GM23338 (cell line): ENCODE data around the gene ADAMTS14. TPM values are rescaled to one million over a fixed set of nuclear protein-coding genes. Genes with fewer than 3 reads are reported as not detected.

Experiments
- ATAC-seq: fragments of 200-7000 bp; cut with Tn5 transposase; 3 replicates; pipeline ENCODE4 v1.9.1; 2020
- DNase-seq: peaks from one replicate; pipeline ENCODE4 v3.0.0-alpha.2; 2015; ENCODE audit warnings: low spot score
- H2AFZ ChIP-seq: fragments of 200-600 bp; sonication (generic); 2 replicates; pipeline ENCODE4 v1.8.0; 2016; ENCODE audit warnings: antibody characterized with exemption, mild to moderate bottlenecking, moderate library complexity
- H3F3A ChIP-seq: fragments of 200-600 bp; sonication (generic); replicated peaks from 2 replicates; pipeline ENCODE4 v1.8.0; 2017; ENCODE audit warnings: antibody characterized with exemption, mixed run types, low read depth
- H3K27ac ChIP-seq: fragments of 200-600 bp; sonication (generic); 2 replicates; pipeline ENCODE4 v1.6.1; 2016; ENCODE audit warnings: low read depth
- H3K27me3 ChIP-seq: fragments of 200-600 bp; sonication (generic); 2 replicates; pipeline ENCODE4 v1.8.0; 2016; ENCODE audit warnings: mild to moderate bottlenecking, mixed run types, moderate library complexity; ENCODE audit not compliant: insufficient read depth
- H3K36me3 ChIP-seq: fragments of 200-600 bp; sonication (generic); 2 replicates; pipeline ENCODE4 v1.8.0; 2016; ENCODE audit warnings: mild to moderate bottlenecking; ENCODE audit not compliant: insufficient read depth
- H3K4me1 ChIP-seq: fragments of 200-600 bp; sonication (generic); 2 replicates; pipeline ENCODE4 v1.8.0; 2016; ENCODE audit warnings: mild to moderate bottlenecking, moderate library complexity; ENCODE audit not compliant: insufficient read depth
- H3K4me2 ChIP-seq: fragments of 200-600 bp; sonication (generic); 2 replicates; pipeline ENCODE4 v1.7.1; 2017; ENCODE audit warnings: mixed run types
- H3K4me3 ChIP-seq: fragments of 200-600 bp; sonication (generic); 2 replicates; pipeline ENCODE4 v1.6.1; 2016; ENCODE audit warnings: mixed run types
- H3K79me2 ChIP-seq: fragments of 200-600 bp; sonication (generic); replicated peaks from 2 replicates; pipeline ENCODE4 v1.8.0; 2017; ENCODE audit warnings: mild to moderate bottlenecking; ENCODE audit not compliant: insufficient read depth
- H3K9me2 ChIP-seq: fragments of 200-600 bp; sonication (generic); 2 replicates; pipeline ENCODE4 v1.8.0; 2017; ENCODE audit not compliant: insufficient read depth
- H4K20me1 ChIP-seq: fragments of 200-600 bp; sonication (generic); replicated peaks from 2 replicates; pipeline ENCODE4 v1.8.0; 2017; ENCODE audit warnings: mild to moderate bottlenecking; ENCODE audit not compliant: insufficient read depth
- H3K27ac Mint-ChIP-seq: 2 replicates; pipeline ENCODE4 v1.8.0; 2020; ENCODE audit warnings: inconsistent platforms, mild to moderate bottlenecking, moderate library complexity, mixed read lengths
- H3K27me3 Mint-ChIP-seq: 3 replicates; pipeline ENCODE4 v1.8.0; 2022; ENCODE audit warnings: low read depth, mild to moderate bottlenecking, moderate library complexity, mixed read lengths, inconsistent platforms; ENCODE audit not compliant: insufficient read depth, poor library complexity
- H3K36me3 Mint-ChIP-seq: 3 replicates; pipeline ENCODE4 v1.8.0; 2021; ENCODE audit warnings: low read depth, mild to moderate bottlenecking, inconsistent platforms, moderate library complexity, mixed read lengths
- H3K4me1 Mint-ChIP-seq: 3 replicates; pipeline ENCODE4 v1.8.0; 2020; ENCODE audit warnings: mild to moderate bottlenecking, inconsistent platforms, mixed read lengths
- H3K4me3 Mint-ChIP-seq: 3 replicates; pipeline ENCODE4 v1.8.0; 2021; ENCODE audit warnings: moderate library complexity, mild to moderate bottlenecking, inconsistent platforms, mixed read lengths
- H3K9me3 Mint-ChIP-seq: 3 replicates; pipeline ENCODE4 v1.8.0; 2020; ENCODE audit warnings: moderate library complexity, mild to moderate bottlenecking, inconsistent platforms, mixed read lengths
- CREB1 ChIP-seq: fragments of 250-450 bp; sonication (Bioruptor Pico); IDR thresholded peaks from 2 replicates; pipeline ENCODE4 v1.5.0; 2020; ENCODE audit warnings: low read depth, mild to moderate bottlenecking, moderate library complexity
- EZH2 ChIP-seq: fragments of 200-600 bp; sonication (generic); IDR thresholded peaks from one replicate; pipeline ENCODE4 v1.8.0; 2017; ENCODE audit warnings: antibody characterized with exemption, mild to moderate bottlenecking, low read depth; ENCODE audit not compliant: unreplicated experiment
- EZH2phosphoT487 ChIP-seq: fragments of 200-600 bp; sonication (generic); IDR thresholded peaks from one replicate; pipeline ENCODE4 v1.8.1; 2018; ENCODE audit warnings: antibody characterized with exemption; ENCODE audit not compliant: unreplicated experiment
- JUNB ChIP-seq: IDR thresholded peaks from one replicate; pipeline ENCODE4 v1.6.1; 2016; ENCODE audit warnings: antibody characterized with exemption; ENCODE audit not compliant: unreplicated experiment
- NANOG ChIP-seq: IDR thresholded peaks from 2 replicates; pipeline ENCODE4 v1.6.1; 2016; ENCODE audit warnings: antibody characterized with exemption, borderline replicate concordance
- POLR2AphosphoS5 ChIP-seq: IDR thresholded peaks from 2 replicates; pipeline ENCODE4 v1.6.1; 2016; ENCODE audit warnings: antibody characterized with exemption, low read depth
- STAT1 ChIP-seq: IDR thresholded peaks from one replicate; pipeline ENCODE4 v1.6.1; 2016; ENCODE audit warnings: antibody characterized with exemption; ENCODE audit not compliant: unreplicated experiment
- ZNF114 ChIP-seq: fragments of 250-450 bp; sonication (Bioruptor Pico); IDR thresholded peaks from 2 replicates; pipeline ENCODE4 v1.5.0; 2020; ENCODE audit warnings: mild to moderate bottlenecking, moderate library complexity
- ZNF331 ChIP-seq: fragments of 250-450 bp; sonication (Bioruptor Pico); IDR thresholded peaks from 2 replicates; pipeline ENCODE4 v1.5.0; 2020; ENCODE audit warnings: low read depth, mild to moderate bottlenecking, moderate library complexity
- polyA plus RNA-seq: library from polyadenylated mRNA; unstranded; fragments of >200 nt; fragmentation: Nextera tagmentation; extraction: Ambion mirVana; gene quantifications from 2 replicates; pipeline ENCODE4 v1.2.1, GENCODE V29; 2016
- total RNA-seq: library from RNA; depleted of rRNA; stranded (reverse); fragments of >200 nt; shearing (Covaris generic); gene quantifications from 2 replicates; pipeline ENCODE4 v1.2.3, GENCODE V29; 2014
- TF ChIP-seq, protein P1 (sequence below): fragments of 250-450 bp; sonication (Bioruptor Pico); IDR thresholded peaks from 2 replicates; pipeline ENCODE4 v1.5.0; 2020; ENCODE audit warnings: mild to moderate bottlenecking, moderate library complexity
- TF ChIP-seq, protein P2 (sequence below): IDR thresholded peaks from one replicate; pipeline ENCODE4 v1.6.1; 2018; ENCODE audit warnings: antibody characterized with exemption; ENCODE audit not compliant: unreplicated experiment
- TF ChIP-seq, protein P3 (sequence below): IDR thresholded peaks from 2 replicates; pipeline ENCODE4 v1.6.1; 2016; ENCODE audit warnings: antibody characterized with exemption
- TF ChIP-seq, protein P4 (sequence below), 2 experiments: fragments of 200-600 bp in 1 of 2; sonication (generic) in 1 of 2; conservative IDR thresholded peaks; 2 replicates each; pipeline versions ENCODE4 v1.5.1 to v1.6.1; 2016 to 2017; ENCODE audit warnings: antibody characterized with exemption in 2 of 2, low read depth in 2 of 2, mild to moderate bottlenecking in 2 of 2, moderate library complexity in 1 of 2

Gene ADAMTS14
- total and polyA plus RNA-seq, 2 experiments from 2014 or later: 1.9 to 2.1 TPM

DNA sequence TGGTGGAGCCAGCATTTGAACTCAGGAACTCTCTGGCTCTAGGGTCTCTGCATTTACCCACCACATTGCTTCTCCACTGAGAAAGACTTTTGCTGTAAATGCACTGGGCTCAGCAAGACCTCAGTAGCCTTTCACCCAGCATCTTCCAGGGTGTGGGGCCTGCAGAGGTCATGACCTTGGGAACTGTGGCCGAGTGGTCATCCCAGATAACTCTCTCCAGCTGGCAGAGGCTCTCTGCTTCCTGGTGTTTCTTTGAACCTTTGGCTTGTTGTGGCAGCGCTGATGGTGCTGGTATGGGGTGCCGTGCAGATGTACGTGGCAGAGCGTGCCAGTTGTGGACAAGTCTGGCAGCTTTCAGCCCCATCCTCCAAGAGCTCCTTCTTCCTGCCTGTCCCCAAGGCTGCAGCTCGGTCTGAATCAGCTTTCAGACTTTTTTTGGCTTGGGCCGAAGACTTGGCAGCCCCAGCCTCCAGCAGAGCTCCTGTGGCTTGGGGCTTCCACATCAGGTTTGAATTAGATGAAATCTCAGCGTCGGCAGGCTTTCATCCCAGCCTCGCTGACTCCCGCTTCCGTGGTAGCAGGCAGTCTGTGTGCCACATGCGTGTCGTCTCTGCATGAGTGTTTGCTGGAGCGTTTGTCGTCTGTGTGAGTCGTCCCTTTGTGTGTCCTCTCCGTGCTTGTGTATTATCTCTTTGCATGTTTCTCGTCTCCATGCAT is 21.5 kb downstream of the ADAMTS14 start:
- Histone ChIP-seq H3K4me2 (no peak overlapping the region), H4K20me1 (0 out of 2 replicates have a peak, but pooled peaks cover 3% of the 10 kb centered on the region), H3K9me2 (no peaks in the 10 kb centered on the region), H3K27ac (no peak overlapping the region), H3K79me2 (no peaks in the 10 kb centered on the region), H3K4me1 (peaks cover 9% of the 10 kb centered on the region; the same call in 1 of the 2 replicates), H3K36me3 (no peaks in the 10 kb centered on the region), H3F3A (no peaks in the 10 kb centered on the region), H3K27me3 (no peaks in the 10 kb centered on the region), H3K4me3 (no peak overlapping the region), H2AFZ (no peak overlapping the region)
- Mint-ChIP-seq H3K27ac (no peak overlapping the region), H3K4me1 (peaks cover 16% of the 10 kb centered on the region), H3K4me3 (no peak overlapping the region), H3K36me3 (peaks cover 8% of the 10 kb centered on the region), H3K9me3 (peaks cover 12% of the 10 kb centered on the region), H3K27me3 (peaks cover 4% of the 10 kb centered on the region)
- DNase-seq: no peak
- ATAC-seq: no peak
- TF ChIP-seq JUNB: no peak
- no peak for TF ChIP-seq NANOG
- no peak for TF ChIP-seq ZNF331 (CRISPR knock-in tag)
- no peak for TF ChIP-seq EZH2phosphoT487
- TF ChIP-seq ZNF114 (CRISPR knock-in tag): no peak
- TF ChIP-seq, protein P1, sequence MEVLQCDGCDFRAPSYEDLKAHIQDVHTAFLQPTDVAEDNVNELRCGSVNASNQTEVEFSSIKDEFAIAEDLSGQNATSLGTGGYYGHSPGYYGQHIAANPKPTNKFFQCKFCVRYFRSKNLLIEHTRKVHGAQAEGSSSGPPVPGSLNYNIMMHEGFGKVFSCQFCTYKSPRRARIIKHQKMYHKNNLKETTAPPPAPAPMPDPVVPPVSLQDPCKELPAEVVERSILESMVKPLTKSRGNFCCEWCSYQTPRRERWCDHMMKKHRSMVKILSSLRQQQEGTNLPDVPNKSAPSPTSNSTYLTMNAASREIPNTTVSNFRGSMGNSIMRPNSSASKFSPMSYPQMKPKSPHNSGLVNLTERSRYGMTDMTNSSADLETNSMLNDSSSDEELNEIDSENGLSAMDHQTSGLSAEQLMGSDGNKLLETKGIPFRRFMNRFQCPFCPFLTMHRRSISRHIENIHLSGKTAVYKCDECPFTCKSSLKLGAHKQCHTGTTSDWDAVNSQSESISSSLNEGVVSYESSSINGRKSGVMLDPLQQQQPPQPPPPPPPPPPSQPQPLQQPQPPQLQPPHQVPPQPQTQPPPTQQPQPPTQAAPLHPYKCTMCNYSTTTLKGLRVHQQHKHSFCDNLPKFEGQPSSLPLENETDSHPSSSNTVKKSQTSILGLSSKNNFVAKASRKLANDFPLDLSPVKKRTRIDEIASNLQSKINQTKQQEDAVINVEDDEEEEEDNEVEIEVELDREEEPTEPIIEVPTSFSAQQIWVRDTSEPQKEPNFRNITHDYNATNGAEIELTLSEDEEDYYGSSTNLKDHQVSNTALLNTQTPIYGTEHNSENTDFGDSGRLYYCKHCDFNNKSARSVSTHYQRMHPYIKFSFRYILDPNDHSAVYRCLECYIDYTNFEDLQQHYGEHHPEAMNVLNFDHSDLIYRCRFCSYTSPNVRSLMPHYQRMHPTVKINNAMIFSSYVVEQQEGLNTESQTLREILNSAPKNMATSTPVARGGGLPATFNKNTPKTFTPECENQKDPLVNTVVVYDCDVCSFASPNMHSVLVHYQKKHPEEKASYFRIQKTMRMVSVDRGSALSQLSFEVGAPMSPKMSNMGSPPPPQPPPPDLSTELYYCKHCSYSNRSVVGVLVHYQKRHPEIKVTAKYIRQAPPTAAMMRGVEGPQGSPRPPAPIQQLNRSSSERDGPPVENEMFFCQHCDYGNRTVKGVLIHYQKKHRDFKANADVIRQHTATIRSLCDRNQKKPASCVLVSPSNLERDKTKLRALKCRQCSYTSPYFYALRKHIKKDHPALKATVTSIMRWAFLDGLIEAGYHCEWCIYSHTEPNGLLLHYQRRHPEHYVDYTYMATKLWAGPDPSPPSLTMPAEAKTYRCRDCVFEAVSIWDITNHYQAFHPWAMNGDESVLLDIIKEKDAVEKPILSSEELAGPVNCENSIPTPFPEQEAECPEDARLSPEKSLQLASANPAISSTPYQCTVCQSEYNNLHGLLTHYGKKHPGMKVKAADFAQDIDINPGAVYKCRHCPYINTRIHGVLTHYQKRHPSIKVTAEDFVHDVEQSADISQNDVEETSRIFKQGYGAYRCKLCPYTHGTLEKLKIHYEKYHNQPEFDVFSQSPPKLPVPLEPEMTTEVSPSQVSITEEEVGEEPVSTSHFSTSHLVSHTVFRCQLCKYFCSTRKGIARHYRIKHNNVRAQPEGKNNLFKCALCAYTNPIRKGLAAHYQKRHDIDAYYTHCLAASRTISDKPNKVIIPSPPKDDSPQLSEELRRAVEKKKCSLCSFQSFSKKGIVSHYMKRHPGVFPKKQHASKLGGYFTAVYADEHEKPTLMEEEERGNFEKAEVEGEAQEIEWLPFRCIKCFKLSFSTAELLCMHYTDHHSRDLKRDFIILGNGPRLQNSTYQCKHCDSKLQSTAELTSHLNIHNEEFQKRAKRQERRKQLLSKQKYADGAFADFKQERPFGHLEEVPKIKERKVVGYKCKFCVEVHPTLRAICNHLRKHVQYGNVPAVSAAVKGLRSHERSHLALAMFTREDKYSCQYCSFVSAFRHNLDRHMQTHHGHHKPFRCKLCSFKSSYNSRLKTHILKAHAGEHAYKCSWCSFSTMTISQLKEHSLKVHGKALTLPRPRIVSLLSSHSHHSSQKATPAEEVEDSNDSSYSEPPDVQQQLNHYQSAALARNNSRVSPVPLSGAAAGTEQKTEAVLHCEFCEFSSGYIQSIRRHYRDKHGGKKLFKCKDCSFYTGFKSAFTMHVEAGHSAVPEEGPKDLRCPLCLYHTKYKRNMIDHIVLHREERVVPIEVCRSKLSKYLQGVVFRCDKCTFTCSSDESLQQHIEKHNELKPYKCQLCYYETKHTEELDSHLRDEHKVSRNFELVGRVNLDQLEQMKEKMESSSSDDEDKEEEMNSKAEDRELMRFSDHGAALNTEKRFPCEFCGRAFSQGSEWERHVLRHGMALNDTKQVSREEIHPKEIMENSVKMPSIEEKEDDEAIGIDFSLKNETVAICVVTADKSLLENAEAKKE (CRISPR knock-in tag): no peak
- no peak for TF ChIP-seq EZH2
- TF ChIP-seq STAT1: no peak
- TF ChIP-seq, protein P2, sequence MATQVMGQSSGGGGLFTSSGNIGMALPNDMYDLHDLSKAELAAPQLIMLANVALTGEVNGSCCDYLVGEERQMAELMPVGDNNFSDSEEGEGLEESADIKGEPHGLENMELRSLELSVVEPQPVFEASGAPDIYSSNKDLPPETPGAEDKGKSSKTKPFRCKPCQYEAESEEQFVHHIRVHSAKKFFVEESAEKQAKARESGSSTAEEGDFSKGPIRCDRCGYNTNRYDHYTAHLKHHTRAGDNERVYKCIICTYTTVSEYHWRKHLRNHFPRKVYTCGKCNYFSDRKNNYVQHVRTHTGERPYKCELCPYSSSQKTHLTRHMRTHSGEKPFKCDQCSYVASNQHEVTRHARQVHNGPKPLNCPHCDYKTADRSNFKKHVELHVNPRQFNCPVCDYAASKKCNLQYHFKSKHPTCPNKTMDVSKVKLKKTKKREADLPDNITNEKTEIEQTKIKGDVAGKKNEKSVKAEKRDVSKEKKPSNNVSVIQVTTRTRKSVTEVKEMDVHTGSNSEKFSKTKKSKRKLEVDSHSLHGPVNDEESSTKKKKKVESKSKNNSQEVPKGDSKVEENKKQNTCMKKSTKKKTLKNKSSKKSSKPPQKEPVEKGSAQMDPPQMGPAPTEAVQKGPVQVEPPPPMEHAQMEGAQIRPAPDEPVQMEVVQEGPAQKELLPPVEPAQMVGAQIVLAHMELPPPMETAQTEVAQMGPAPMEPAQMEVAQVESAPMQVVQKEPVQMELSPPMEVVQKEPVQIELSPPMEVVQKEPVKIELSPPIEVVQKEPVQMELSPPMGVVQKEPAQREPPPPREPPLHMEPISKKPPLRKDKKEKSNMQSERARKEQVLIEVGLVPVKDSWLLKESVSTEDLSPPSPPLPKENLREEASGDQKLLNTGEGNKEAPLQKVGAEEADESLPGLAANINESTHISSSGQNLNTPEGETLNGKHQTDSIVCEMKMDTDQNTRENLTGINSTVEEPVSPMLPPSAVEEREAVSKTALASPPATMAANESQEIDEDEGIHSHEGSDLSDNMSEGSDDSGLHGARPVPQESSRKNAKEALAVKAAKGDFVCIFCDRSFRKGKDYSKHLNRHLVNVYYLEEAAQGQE: no peak
- TF ChIP-seq, protein P3, sequence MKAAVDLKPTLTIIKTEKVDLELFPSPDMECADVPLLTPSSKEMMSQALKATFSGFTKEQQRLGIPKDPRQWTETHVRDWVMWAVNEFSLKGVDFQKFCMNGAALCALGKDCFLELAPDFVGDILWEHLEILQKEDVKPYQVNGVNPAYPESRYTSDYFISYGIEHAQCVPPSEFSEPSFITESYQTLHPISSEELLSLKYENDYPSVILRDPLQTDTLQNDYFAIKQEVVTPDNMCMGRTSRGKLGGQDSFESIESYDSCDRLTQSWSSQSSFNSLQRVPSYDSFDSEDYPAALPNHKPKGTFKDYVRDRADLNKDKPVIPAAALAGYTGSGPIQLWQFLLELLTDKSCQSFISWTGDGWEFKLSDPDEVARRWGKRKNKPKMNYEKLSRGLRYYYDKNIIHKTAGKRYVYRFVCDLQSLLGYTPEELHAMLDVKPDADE: no peak
- TF ChIP-seq POLR2AphosphoS5: no peak
- no peak for TF ChIP-seq CREB1
- TF ChIP-seq, protein P4, sequence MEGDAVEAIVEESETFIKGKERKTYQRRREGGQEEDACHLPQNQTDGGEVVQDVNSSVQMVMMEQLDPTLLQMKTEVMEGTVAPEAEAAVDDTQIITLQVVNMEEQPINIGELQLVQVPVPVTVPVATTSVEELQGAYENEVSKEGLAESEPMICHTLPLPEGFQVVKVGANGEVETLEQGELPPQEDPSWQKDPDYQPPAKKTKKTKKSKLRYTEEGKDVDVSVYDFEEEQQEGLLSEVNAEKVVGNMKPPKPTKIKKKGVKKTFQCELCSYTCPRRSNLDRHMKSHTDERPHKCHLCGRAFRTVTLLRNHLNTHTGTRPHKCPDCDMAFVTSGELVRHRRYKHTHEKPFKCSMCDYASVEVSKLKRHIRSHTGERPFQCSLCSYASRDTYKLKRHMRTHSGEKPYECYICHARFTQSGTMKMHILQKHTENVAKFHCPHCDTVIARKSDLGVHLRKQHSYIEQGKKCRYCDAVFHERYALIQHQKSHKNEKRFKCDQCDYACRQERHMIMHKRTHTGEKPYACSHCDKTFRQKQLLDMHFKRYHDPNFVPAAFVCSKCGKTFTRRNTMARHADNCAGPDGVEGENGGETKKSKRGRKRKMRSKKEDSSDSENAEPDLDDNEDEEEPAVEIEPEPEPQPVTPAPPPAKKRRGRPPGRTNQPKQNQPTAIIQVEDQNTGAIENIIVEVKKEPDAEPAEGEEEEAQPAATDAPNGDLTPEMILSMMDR (conservative IDR thresholded peaks at IDR 0.05; ENCODE audit: low read depth in 2 of 2): no peak
